ENCODE measurements around the gene CCL19.
A peak's percentile ranks its signal among the peaks of the same experiment; 100 is the strongest.

DNA sequence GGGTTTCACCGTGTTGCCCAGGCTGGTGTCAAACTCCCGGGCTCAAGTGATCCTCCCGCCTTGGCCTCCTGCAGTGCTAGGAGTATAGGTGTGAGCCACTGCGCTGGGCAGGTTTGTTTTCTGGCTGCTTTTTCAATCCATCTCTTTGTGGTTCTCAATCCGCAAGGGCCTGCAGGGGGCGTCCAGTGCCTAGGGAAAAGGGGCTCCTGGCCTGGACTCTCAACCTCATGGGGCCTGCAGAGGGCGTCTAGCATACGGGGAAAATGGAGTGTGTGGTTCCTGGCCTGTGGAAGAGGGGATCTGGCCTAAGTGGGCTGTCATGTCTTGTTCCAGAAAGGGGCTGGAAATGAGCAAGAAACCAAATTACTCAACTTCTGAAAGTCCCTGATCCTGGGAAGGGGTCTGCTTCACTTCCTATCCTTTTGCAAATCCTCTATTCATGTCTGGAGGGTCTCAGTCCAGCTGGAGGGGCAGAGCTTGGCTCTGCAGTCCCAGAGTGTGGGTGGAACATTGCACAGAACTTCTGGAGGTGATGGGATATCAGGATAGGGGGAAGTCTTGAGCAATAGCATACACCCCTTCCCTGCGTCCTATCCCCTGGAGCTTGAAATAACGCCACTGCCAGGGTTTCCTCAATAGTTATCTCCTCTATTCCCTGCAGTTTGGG, 15.9 kb downstream of the CCL19 start:
- TF ChIP-seq, protein P1, sequence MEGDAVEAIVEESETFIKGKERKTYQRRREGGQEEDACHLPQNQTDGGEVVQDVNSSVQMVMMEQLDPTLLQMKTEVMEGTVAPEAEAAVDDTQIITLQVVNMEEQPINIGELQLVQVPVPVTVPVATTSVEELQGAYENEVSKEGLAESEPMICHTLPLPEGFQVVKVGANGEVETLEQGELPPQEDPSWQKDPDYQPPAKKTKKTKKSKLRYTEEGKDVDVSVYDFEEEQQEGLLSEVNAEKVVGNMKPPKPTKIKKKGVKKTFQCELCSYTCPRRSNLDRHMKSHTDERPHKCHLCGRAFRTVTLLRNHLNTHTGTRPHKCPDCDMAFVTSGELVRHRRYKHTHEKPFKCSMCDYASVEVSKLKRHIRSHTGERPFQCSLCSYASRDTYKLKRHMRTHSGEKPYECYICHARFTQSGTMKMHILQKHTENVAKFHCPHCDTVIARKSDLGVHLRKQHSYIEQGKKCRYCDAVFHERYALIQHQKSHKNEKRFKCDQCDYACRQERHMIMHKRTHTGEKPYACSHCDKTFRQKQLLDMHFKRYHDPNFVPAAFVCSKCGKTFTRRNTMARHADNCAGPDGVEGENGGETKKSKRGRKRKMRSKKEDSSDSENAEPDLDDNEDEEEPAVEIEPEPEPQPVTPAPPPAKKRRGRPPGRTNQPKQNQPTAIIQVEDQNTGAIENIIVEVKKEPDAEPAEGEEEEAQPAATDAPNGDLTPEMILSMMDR (IDR thresholded peaks at IDR 0.05; ENCODE audit: borderline replicate concordance, extremely low read depth, low read length, poor library complexity, severe bottlenecking) = peak; percentile 73
- no peak for TF ChIP-seq EZH2 (IDR thresholded peaks at IDR 0.05; ENCODE audit: borderline replicate concordance, low read depth, low read length, severe bottlenecking)
